Activated gamma-delta T cell treated with anti-CD3 and anti-CD28 coated beads, Interleukin-2, amount 50 U/mL, for 16 hours (primary cell): Measurements from ENCODE around the gene RAPGEF1.

Experiments used
- DNase-seq: peaks from one replicate; pipeline ENCODE4 v3.0.0-alpha.2; 2020; ENCODE audit warnings: low read depth

RAPGEF1 gene

GRCh38 chr9:131587331-131587730 lies 152.5 kb downstream of the RAPGEF1 start:
- DNase-seq, result no peak

GRCh38 chr9:131585375-131585774 lies 154.5 kb downstream of the RAPGEF1 start:
- peak; percentile 40 for DNase-seq

GRCh38 chr9:131584858-131585257 lies 155.0 kb downstream of the RAPGEF1 start:
- no peak for DNase-seq

GRCh38 chr9:131583836-131584555 lies 155.9 kb downstream of the RAPGEF1 start:
- no peak for DNase-seq

- no peak for DNase-seq
Measured at GRCh38 chr9:131583337-131583645, 156.6 kb downstream of the RAPGEF1 start.

- no peak for DNase-seq
Measured at GRCh38 chr9:131582466-131583336, 157.2 kb downstream of the RAPGEF1 start.

- no peak for DNase-seq
Measured at GRCh38 chr9:131582056-131582455, 157.8 kb downstream of the RAPGEF1 start.

- DNase-seq, result no peak
Measured at GRCh38 chr9:131580358-131580757, 159.5 kb downstream of the RAPGEF1 start.

GRCh38 chr9:131579789-131580211 lies 160.1 kb downstream of the RAPGEF1 start:
- DNase-seq, result no peak

- peak; percentile 34 for DNase-seq
Measured at GRCh38 chr9:131578731-131579504, 161.0 kb downstream of the RAPGEF1 start.

GRCh38 chr9:131578021-131578420 lies 161.9 kb downstream of the RAPGEF1 start:
- no peak for DNase-seq

GRCh38 chr9:131577005-131578000 lies 162.6 kb downstream of the RAPGEF1 start:
- DNase-seq, result no peak

- DNase-seq, result no peak
Measured at GRCh38 chr9:131575946-131576853, 163.7 kb downstream of the RAPGEF1 start.

- no peak for DNase-seq
Measured at GRCh38 chr9:131574730-131575640, 164.9 kb downstream of the RAPGEF1 start.

GRCh38 chr9:131567910-131568309 lies 172.0 kb downstream of the RAPGEF1 start:
- DNase-seq, result no peak

GRCh38 chr9:131566158-131566557 lies 173.7 kb downstream of the RAPGEF1 start:
- no peak for DNase-seq

- no peak for DNase-seq
Measured at GRCh38 chr9:131565369-131565768, 174.5 kb downstream of the RAPGEF1 start.

GRCh38 chr9:131562032-131562959 lies 177.6 kb downstream of the RAPGEF1 start:
- DNase-seq, result no peak
